ENCODE results near the gene NAALADL2.
"Not testable (repeated sequence)": the region's sequence is repeated elsewhere in the genome, so short reads cannot be mapped to it uniquely, and the experiment has no call there.

The NAALADL2 gene

DNA sequence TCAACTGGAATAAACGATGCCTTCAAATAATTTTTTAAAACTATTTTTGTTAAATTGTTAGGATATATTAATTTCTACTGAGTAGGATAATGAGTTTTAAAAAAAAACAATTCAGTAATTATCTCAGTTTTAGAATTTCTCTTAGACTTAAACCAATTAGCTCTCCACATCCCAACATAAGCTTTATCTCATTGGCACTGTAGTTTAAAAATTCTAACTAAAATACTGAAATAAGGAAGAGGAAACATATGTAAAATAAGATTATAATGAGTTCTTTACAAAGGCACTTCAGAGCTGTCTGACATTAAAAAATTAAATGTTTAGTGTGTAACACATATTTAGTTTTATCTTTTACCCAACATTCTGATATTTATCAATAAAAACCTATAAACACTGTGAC lies 558.3 kb downstream of the NAALADL2 start:
- Histone ChIP-seq H3K36me3 (ENCODE audit: insufficient read depth) (no peaks in the 10 kb centered on the region), H3K27ac (no peak overlapping the region), H3K4me3 (IDR thresholded peaks at IDR 0.05; ENCODE audit: insufficient read depth, low read depth, low read length) (no peak overlapping the region), H3K79me2 (ENCODE audit: insufficient read depth, low read depth) (no peaks in the 10 kb centered on the region), H4K20me1 (ENCODE audit: insufficient read depth) (no peaks in the 10 kb centered on the region), H3K9ac (no peak overlapping the region), H2AFZ (ENCODE audit: low read depth) (no peak overlapping the region), H3K27me3 (ENCODE audit: insufficient read depth, low read depth) (no peaks in the 10 kb centered on the region), H3K4me2 (no peak overlapping the region), H3K4me1 (ENCODE audit: low read depth, poor library complexity, severe bottlenecking) (no peaks in the 10 kb centered on the region)
- TF ChIP-seq, protein P1, sequence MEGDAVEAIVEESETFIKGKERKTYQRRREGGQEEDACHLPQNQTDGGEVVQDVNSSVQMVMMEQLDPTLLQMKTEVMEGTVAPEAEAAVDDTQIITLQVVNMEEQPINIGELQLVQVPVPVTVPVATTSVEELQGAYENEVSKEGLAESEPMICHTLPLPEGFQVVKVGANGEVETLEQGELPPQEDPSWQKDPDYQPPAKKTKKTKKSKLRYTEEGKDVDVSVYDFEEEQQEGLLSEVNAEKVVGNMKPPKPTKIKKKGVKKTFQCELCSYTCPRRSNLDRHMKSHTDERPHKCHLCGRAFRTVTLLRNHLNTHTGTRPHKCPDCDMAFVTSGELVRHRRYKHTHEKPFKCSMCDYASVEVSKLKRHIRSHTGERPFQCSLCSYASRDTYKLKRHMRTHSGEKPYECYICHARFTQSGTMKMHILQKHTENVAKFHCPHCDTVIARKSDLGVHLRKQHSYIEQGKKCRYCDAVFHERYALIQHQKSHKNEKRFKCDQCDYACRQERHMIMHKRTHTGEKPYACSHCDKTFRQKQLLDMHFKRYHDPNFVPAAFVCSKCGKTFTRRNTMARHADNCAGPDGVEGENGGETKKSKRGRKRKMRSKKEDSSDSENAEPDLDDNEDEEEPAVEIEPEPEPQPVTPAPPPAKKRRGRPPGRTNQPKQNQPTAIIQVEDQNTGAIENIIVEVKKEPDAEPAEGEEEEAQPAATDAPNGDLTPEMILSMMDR (conservative IDR thresholded peaks at IDR 0.05; ENCODE audit: low read depth, low read length) = no peak

DNA sequence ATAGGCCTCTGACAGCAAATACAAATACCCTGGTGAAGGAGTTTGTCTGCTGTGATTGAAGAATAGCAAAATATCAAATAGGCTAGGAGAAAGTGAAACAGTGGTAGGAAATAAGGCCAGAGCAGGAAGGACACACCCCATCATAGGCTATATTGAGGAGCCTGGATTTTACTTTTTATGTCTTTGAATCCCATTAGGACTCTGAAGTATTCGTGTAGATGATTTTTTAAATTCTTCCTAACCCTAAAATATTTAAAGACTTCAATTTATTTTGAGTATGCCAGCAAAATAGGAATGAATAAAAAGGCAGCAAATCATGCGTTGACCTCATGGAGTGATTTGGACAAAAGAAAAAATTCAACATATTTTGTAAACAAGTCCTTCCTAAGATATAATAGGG lies 562.8 kb downstream of the NAALADL2 start:
- H3K27me3 ChIP-seq (ENCODE audit: insufficient read depth, low read depth) = no peaks in the 10 kb centered on the region
- no peaks in the 10 kb centered on the region for H3K4me1 ChIP-seq (ENCODE audit: low read depth, poor library complexity, severe bottlenecking)
- no peak overlapping the region for H3K9ac ChIP-seq
- no peak overlapping the region for H2AFZ ChIP-seq (ENCODE audit: low read depth)
- no peaks in the 10 kb centered on the region for H4K20me1 ChIP-seq (ENCODE audit: insufficient read depth)
- no peaks in the 10 kb centered on the region for H3K79me2 ChIP-seq (ENCODE audit: insufficient read depth, low read depth)
- no peak overlapping the region for H3K27ac ChIP-seq
- no peak overlapping the region for H3K4me3 ChIP-seq (IDR thresholded peaks at IDR 0.05; ENCODE audit: insufficient read depth, low read depth, low read length)
- TF ChIP-seq, protein P1 (conservative IDR thresholded peaks at IDR 0.05; ENCODE audit: low read depth, low read length) = no peak
- no peaks in the 10 kb centered on the region for H3K36me3 ChIP-seq (ENCODE audit: insufficient read depth)
- no peak overlapping the region for H3K4me2 ChIP-seq

DNA sequence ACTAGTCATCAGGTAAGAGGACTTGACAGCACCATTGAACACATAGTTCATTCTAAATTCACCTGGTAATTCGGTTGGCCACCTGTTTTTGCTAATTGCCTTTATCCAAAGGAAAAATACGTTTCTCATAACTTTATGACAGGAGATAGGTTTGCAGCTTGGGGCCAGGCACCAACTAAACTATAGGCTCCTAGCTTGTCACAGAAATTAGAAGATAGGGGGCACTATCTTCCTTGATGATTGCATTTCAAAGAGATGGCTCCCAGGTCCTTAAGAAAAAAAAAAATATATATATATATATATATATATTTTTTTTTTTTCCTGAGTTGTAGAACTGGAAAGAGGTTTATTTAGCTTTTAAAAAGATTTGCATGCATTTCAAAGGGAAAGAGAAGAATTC lies 563.6 kb downstream of the NAALADL2 start:
- Histone ChIP-seq H3K9ac (no peak overlapping the region), H3K36me3 (ENCODE audit: insufficient read depth) (no peaks in the 10 kb centered on the region), H2AFZ (ENCODE audit: low read depth) (no peak overlapping the region), H4K20me1 (ENCODE audit: insufficient read depth) (no peaks in the 10 kb centered on the region), H3K4me3 (IDR thresholded peaks at IDR 0.05; ENCODE audit: insufficient read depth, low read depth, low read length) (no peak overlapping the region), H3K79me2 (ENCODE audit: insufficient read depth, low read depth) (no peaks in the 10 kb centered on the region), H3K27me3 (ENCODE audit: insufficient read depth, low read depth) (no peaks in the 10 kb centered on the region), H3K27ac (no peak overlapping the region), H3K4me1 (ENCODE audit: low read depth, poor library complexity, severe bottlenecking) (no peaks in the 10 kb centered on the region), H3K4me2 (no peak overlapping the region)
- TF ChIP-seq, protein P1 (conservative IDR thresholded peaks at IDR 0.05; ENCODE audit: low read depth, low read length) = no peak

DNA sequence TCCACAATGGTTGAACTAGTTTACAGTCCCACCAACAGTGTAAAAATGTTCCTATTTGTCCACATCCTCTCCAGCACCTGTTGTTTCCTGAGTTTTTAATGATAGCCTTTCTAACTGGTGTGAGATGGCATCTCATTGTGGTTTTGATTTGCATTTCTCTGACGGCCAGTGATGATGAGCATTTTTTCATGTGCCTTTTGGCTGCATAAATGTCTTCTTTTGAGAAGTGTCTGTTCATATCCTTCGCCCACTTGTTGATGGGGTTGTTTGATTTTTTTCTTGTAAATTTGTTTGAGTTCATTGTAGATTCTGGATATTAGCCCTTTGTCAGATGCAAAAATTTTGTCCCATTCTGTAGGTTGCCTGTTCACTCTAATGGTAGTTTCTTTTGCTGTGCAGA lies 564.7 kb downstream of the NAALADL2 start:
- not testable (repeated sequence) for H3K4me1 ChIP-seq (ENCODE audit: low read depth, poor library complexity, severe bottlenecking); H3K79me2 ChIP-seq (ENCODE audit: insufficient read depth, low read depth)

DNA sequence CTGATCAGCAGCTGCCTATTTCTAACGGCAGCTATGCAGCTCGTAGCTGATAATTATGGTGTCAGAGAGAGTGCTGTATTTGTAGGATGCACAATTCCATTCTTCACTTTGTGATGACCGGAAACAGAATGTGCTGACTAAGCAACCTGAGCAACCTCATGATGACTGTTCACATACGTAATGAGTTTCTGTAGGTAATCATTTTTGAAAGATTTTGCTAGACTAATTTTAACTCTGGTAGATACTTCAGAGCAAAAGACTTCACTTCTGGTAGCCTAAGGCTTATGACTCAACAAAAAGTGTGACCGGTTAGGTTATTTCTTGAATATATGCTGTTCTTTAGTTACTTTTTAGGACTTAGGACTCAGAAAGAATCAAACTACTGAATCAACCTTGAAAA lies 567.7 kb downstream of the NAALADL2 start:
- Histone ChIP-seq H3K27me3 (ENCODE audit: insufficient read depth, low read depth) (no peaks in the 10 kb centered on the region), H3K79me2 (ENCODE audit: insufficient read depth, low read depth) (no peaks in the 10 kb centered on the region), H3K4me2 (no peak overlapping the region), H3K4me1 (ENCODE audit: low read depth, poor library complexity, severe bottlenecking) (peaks cover 15% of the 10 kb centered on the region), H3K9ac (no peak overlapping the region), H3K36me3 (ENCODE audit: insufficient read depth) (no peaks in the 10 kb centered on the region), H3K4me3 (IDR thresholded peaks at IDR 0.05; ENCODE audit: insufficient read depth, low read depth, low read length) (no peak overlapping the region), H3K27ac (no peak overlapping the region), H4K20me1 (ENCODE audit: insufficient read depth) (no peaks in the 10 kb centered on the region), H2AFZ (ENCODE audit: low read depth) (no peak overlapping the region)
- TF ChIP-seq, protein P1 (conservative IDR thresholded peaks at IDR 0.05; ENCODE audit: low read depth, low read length) = no peak

More for the DNA sequence above, 564.7 kb downstream of the NAALADL2 start:
- not testable (repeated sequence) for H3K27ac ChIP-seq; H3K4me2 ChIP-seq; H2AFZ ChIP-seq (ENCODE audit: low read depth); H3K27me3 ChIP-seq (ENCODE audit: insufficient read depth, low read depth); H4K20me1 ChIP-seq (ENCODE audit: insufficient read depth); H3K9ac ChIP-seq; H3K4me3 ChIP-seq (IDR thresholded peaks at IDR 0.05; ENCODE audit: insufficient read depth, low read depth, low read length); H3K36me3 ChIP-seq (ENCODE audit: insufficient read depth)
